HCT116 (cell line): ENCODE measurements around the gene FTSJ3. TPM values are rescaled to one million over a fixed set of nuclear protein-coding genes. Genes with fewer than 3 reads are reported as not detected.

Experiments used
- ATAC-seq: fragments of 200-7000 bp; cut with Tn5 transposase; 2 replicates; pipeline ENCODE4 v1.9.1; 2020; ENCODE audit warnings: mild to moderate bottlenecking, moderate library complexity
- BruUV-seq: library from RNA; stranded (reverse); fragments of 400-500 nt; replicated peaks from 2 replicates; lab custom pipeline; 2021; lab: Mats Ljungman, UMichigan
- CTCF ChIA-PET: fragments of 300-600 bp; sonication (Branson Sonifier 250); formaldehyde crosslinking; loops from one replicate; lab custom pipeline; 2021; ENCODE audit warnings: antibody characterized with exemption; lab: Charles Lee
- POLR2A ChIA-PET: fragments of 300-600, 350-600 bp; sonication (Branson Sonifier 250); formaldehyde crosslinking; loops from one replicate; lab custom pipeline; 2021; ENCODE audit warnings: antibody characterized with exemption; lab: Charles Lee
- RAD21 ChIA-PET, 2 experiments: fragments of 300-600 bp; sonication (Branson Sonifier 250); formaldehyde crosslinking; loops; one replicate each; lab custom pipeline; 2023; ENCODE audit warnings: low total read pairs in 2 of 2; ENCODE audit not compliant: uncharacterized antibody in 2 of 2, unreplicated experiment in 2 of 2, low non-redundant PET in 1 of 2; lab: Charles Lee
- DNase-seq: peaks from one replicate; pipeline ENCODE4 v3.0.0-alpha.2; 2010; ENCODE audit warnings: low read depth, low spot score
- H2AFZ ChIP-seq: fragments of 200-600 bp; shearing (Covaris generic), sonication (generic); 2 replicates; pipeline ENCODE4 v1.6.1; 2017; ENCODE audit warnings: low read depth, mixed run types, mixed read lengths, antibody characterized with exemption, low read length; ENCODE audit not compliant: poor library complexity, severe bottlenecking
- H3K27ac ChIP-seq: 2 replicates; pipeline ENCODE4 v1.5.1; 2012; ENCODE audit warnings: low read depth, low read length
- H3K27me3 ChIP-seq: fragments of 200-600 bp; sonication (generic); 2 replicates; pipeline ENCODE4 v1.6.1; 2016; ENCODE audit warnings: mixed run types, low read length, mixed read lengths; ENCODE audit not compliant: insufficient read depth
- H3K36me3 ChIP-seq, 2 experiments: fragments of 200-500 bp in 1 of 2; fragments of 200-600 bp in 1 of 2; sonication (Bioruptor generic) in 1 of 2; sonication (generic) in 1 of 2; 2 replicates each; pipeline versions ENCODE4 v1.5.1 to v1.6.1; 2014 to 2016; ENCODE audit warnings: low read length in 2 of 2, inconsistent platforms in 1 of 2, mixed read lengths in 1 of 2, mixed run types in 1 of 2; ENCODE audit not compliant: insufficient read depth in 2 of 2, control insufficient read depth in 1 of 2
- H3K4me1 ChIP-seq, 2 experiments: fragments of 200-600 bp in 1 of 2; sonication (generic) in 1 of 2; 2 replicates each; pipeline versions ENCODE4 v1.5.1 to v1.6.1; 2012 to 2017; ENCODE audit warnings: low read length in 2 of 2, inconsistent platforms in 1 of 2, mild to moderate bottlenecking in 1 of 2, mixed read lengths in 1 of 2, mixed run types in 1 of 2, moderate library complexity in 1 of 2; ENCODE audit not compliant: insufficient read depth in 2 of 2, control insufficient read depth in 1 of 2
- H3K4me2 ChIP-seq: fragments of 200-600 bp; sonication (generic); 2 replicates; pipeline ENCODE4 v1.6.1; 2017; ENCODE audit warnings: mixed run types, low read length, mixed read lengths
- H3K4me3 ChIP-seq, 2 experiments: fragments of 200-600 bp in 1 of 2; sonication (generic) in 1 of 2; replicated peaks in 1 of 2; 2 replicates each; pipeline ENCODE4 v1.5.1; 2011 to 2016; ENCODE audit warnings: low read length in 2 of 2, control low read depth in 1 of 2, low read depth in 1 of 2, mild to moderate bottlenecking in 1 of 2, mixed read lengths in 1 of 2, mixed run types in 1 of 2
- H3K79me2 ChIP-seq: fragments of 200-600 bp; sonication (generic); 2 replicates; pipeline ENCODE4 v1.6.1; 2017; ENCODE audit warnings: mild to moderate bottlenecking, mixed run types, low read length, moderate library complexity, mixed read lengths; ENCODE audit not compliant: insufficient read depth
- H3K9ac ChIP-seq: fragments of 200-600 bp; sonication (generic); 2 replicates; pipeline ENCODE4 v1.6.1; 2016; ENCODE audit warnings: low read length, mixed read lengths
- H3K9me2 ChIP-seq: fragments of 200-600 bp; sonication (generic), shearing (Covaris generic); 2 replicates; pipeline ENCODE4 v1.6.1; 2017; ENCODE audit warnings: mixed run types, mild to moderate bottlenecking, moderate library complexity; ENCODE audit not compliant: insufficient read depth
- H3K9me3 ChIP-seq, 2 experiments: fragments of 200-500 bp in 1 of 2; fragments of 200-600 bp in 1 of 2; sonication (Bioruptor generic) in 1 of 2; sonication (generic) in 1 of 2; 2 replicates each; pipeline ENCODE4 v1.6.1; 2014 to 2017; ENCODE audit warnings: low read length in 2 of 2, mixed read lengths in 2 of 2, inconsistent platforms in 1 of 2, low read depth in 1 of 2, mild to moderate bottlenecking in 1 of 2, mixed run types in 1 of 2, moderate library complexity in 1 of 2; ENCODE audit not compliant: control insufficient read depth in 1 of 2, insufficient read depth in 1 of 2
- H4K20me1 ChIP-seq: fragments of 200-600 bp; sonication (generic), shearing (Covaris generic); 2 replicates; pipeline ENCODE4 v1.6.1; 2017; ENCODE audit warnings: mixed run types, mild to moderate bottlenecking, moderate library complexity; ENCODE audit not compliant: insufficient read depth
- EGR1 ChIP-seq: IDR thresholded peaks from 2 replicates; pipeline ENCODE4 v1.6.1; 2012; ENCODE audit warnings: low read depth
- POLR2A ChIP-seq: IDR thresholded peaks from 2 replicates; pipeline ENCODE4 v1.7.0; 2011; ENCODE audit warnings: borderline replicate concordance; ENCODE audit not compliant: insufficient read depth, insufficient read length; ENCODE audit errors: extremely low read depth
- RAD21 ChIP-seq: IDR thresholded peaks from 2 replicates; pipeline ENCODE4 v1.6.1; 2012; ENCODE audit warnings: low read depth, mild to moderate bottlenecking
- SP1 ChIP-seq: IDR thresholded peaks from 2 replicates; pipeline ENCODE4 v1.6.1; 2012; ENCODE audit warnings: low read depth
- ZFX ChIP-seq: fragments of 450-650 bp; IDR thresholded peaks from 2 replicates; pipeline ENCODE4 v1.6.1; 2017
- ZNF274 ChIP-seq: fragments of 200-500 bp; sonication (Bioruptor generic); IDR thresholded peaks from 2 replicates; pipeline ENCODE4 v1.6.1; 2014; ENCODE audit warnings: mild to moderate bottlenecking, low read depth, low read length, inconsistent platforms
- intact Hi-C: fragments of 100-400 bp; cut with micrococcal nuclease; formaldehyde crosslinking; loops from 2 replicates; pipeline ENCODE4 v1.10.0; 2022
- total RNA-seq: library from RNA; stranded (reverse); gene quantifications from one replicate; pipeline ENCODE4 v1.2.1, GENCODE V29; 2021; ENCODE audit not compliant: unreplicated experiment
- TF ChIP-seq, protein P1 (sequence below), 3 experiments: fragments of 200-600 bp in 1 of 3; sonication (generic) in 1 of 3; IDR thresholded peaks in 2 of 3; conservative IDR thresholded peaks in 1 of 3; 2 replicates each; pipeline ENCODE4 v1.5.1; 2012 to 2017; ENCODE audit warnings: low read depth in 2 of 3, low read length in 2 of 3, antibody characterized with exemption in 1 of 3, borderline replicate concordance in 1 of 3, control low read depth in 1 of 3, mild to moderate bottlenecking in 1 of 3, mixed read lengths in 1 of 3, mixed run types in 1 of 3, moderate library complexity in 1 of 3; ENCODE audit not compliant: insufficient read depth in 1 of 3
- TF ChIP-seq, protein P2 (sequence below): IDR thresholded peaks from 2 replicates; pipeline ENCODE4 v1.6.1; 2012
- TF ChIP-seq, protein P3 (sequence below): IDR thresholded peaks from 2 replicates; pipeline ENCODE4 v1.6.1; 2012; ENCODE audit warnings: low read depth
- TF ChIP-seq, protein P4 (sequence below): IDR thresholded peaks from 2 replicates; pipeline ENCODE4 v1.6.1; 2011; ENCODE audit warnings: mild to moderate bottlenecking, low read length, moderate library complexity; ENCODE audit not compliant: insufficient replicate concordance; ENCODE audit errors: extremely low read depth

The FTSJ3 gene
- total RNA-seq, 1 experiment from 2014 or later = 70.9 TPM

DNA sequence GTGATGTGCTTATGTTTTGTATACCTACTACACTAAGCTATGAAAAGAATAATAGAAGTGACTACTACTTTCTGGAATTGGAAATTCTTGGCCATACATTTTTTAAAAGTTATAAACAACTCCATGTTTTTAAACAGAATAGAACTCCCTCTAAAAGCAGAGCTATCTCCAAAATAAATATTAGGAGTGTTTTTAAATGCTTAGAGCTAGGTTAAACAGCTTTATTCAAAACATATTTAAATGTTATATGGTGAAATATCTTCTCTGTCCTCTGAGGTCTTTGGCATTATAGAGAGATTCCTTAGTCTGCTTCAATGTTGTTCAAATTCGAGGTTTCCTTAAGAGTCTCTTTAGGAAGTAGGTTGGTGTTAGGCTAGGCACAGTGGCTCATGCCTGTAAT, 23.1 kb downstream of the FTSJ3 start:
- no peak overlapping the region for H3K4me2 ChIP-seq
- CTCF ChIA-PET = interaction anchor here (1.0 kb wide), 1 partner anchor 30 kb away, joined by 3 read pairs; no protein-coding TSS in a partner anchor
- H3K27ac ChIP-seq = no peak overlapping the region
- no peaks in the 10 kb centered on the region for H3K4me1 ChIP-seq
- H3K4me3 ChIP-seq = no peak overlapping the region
- DNase-seq (no peak), ATAC-seq (no peak)
- no peak overlapping the region for H2AFZ ChIP-seq
- peaks cover 76% of the 10 kb centered on the region for H3K79me2 ChIP-seq
- no peaks in the 10 kb centered on the region for H3K9me2 ChIP-seq
- 0 out of 2 replicates have a peak, but pooled peaks cover under 1% of the 10 kb centered on the region for H4K20me1 ChIP-seq
- POLR2A ChIA-PET = no interaction called here
- RAD21 ChIA-PET = no interaction called here
- no TSS peak for BruUV-seq
- H3K9me3 ChIP-seq = no peaks in the 10 kb centered on the region
- TF ChIP-seq, protein P1, sequence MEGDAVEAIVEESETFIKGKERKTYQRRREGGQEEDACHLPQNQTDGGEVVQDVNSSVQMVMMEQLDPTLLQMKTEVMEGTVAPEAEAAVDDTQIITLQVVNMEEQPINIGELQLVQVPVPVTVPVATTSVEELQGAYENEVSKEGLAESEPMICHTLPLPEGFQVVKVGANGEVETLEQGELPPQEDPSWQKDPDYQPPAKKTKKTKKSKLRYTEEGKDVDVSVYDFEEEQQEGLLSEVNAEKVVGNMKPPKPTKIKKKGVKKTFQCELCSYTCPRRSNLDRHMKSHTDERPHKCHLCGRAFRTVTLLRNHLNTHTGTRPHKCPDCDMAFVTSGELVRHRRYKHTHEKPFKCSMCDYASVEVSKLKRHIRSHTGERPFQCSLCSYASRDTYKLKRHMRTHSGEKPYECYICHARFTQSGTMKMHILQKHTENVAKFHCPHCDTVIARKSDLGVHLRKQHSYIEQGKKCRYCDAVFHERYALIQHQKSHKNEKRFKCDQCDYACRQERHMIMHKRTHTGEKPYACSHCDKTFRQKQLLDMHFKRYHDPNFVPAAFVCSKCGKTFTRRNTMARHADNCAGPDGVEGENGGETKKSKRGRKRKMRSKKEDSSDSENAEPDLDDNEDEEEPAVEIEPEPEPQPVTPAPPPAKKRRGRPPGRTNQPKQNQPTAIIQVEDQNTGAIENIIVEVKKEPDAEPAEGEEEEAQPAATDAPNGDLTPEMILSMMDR (IDR thresholded peaks at IDR 0.05 in 2 of 3, conservative IDR thresholded peaks at IDR 0.05 in 1 of 3; ENCODE audit: borderline replicate concordance in 1 of 3, insufficient read depth in 1 of 3, low read depth in 2 of 3, low read length in 2 of 3) = no peak
- TF ChIP-seq ZFX (no peak), RAD21 (no peak), SP1 (no peak), POLR2A (no peak), EGR1 (no peak), ZNF274 (no peak)
- TF ChIP-seq, protein P2, sequence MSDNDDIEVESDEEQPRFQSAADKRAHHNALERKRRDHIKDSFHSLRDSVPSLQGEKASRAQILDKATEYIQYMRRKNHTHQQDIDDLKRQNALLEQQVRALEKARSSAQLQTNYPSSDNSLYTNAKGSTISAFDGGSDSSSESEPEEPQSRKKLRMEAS = no peak
- TF ChIP-seq, protein P3, sequence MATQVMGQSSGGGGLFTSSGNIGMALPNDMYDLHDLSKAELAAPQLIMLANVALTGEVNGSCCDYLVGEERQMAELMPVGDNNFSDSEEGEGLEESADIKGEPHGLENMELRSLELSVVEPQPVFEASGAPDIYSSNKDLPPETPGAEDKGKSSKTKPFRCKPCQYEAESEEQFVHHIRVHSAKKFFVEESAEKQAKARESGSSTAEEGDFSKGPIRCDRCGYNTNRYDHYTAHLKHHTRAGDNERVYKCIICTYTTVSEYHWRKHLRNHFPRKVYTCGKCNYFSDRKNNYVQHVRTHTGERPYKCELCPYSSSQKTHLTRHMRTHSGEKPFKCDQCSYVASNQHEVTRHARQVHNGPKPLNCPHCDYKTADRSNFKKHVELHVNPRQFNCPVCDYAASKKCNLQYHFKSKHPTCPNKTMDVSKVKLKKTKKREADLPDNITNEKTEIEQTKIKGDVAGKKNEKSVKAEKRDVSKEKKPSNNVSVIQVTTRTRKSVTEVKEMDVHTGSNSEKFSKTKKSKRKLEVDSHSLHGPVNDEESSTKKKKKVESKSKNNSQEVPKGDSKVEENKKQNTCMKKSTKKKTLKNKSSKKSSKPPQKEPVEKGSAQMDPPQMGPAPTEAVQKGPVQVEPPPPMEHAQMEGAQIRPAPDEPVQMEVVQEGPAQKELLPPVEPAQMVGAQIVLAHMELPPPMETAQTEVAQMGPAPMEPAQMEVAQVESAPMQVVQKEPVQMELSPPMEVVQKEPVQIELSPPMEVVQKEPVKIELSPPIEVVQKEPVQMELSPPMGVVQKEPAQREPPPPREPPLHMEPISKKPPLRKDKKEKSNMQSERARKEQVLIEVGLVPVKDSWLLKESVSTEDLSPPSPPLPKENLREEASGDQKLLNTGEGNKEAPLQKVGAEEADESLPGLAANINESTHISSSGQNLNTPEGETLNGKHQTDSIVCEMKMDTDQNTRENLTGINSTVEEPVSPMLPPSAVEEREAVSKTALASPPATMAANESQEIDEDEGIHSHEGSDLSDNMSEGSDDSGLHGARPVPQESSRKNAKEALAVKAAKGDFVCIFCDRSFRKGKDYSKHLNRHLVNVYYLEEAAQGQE = no peak
- TF ChIP-seq, protein P4, sequence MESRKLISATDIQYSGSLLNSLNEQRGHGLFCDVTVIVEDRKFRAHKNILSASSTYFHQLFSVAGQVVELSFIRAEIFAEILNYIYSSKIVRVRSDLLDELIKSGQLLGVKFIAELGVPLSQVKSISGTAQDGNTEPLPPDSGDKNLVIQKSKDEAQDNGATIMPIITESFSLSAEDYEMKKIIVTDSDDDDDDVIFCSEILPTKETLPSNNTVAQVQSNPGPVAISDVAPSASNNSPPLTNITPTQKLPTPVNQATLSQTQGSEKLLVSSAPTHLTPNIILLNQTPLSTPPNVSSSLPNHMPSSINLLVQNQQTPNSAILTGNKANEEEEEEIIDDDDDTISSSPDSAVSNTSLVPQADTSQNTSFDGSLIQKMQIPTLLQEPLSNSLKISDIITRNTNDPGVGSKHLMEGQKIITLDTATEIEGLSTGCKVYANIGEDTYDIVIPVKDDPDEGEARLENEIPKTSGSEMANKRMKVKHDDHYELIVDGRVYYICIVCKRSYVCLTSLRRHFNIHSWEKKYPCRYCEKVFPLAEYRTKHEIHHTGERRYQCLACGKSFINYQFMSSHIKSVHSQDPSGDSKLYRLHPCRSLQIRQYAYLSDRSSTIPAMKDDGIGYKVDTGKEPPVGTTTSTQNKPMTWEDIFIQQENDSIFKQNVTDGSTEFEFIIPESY = no peak
- H3K9ac ChIP-seq = no peak overlapping the region
- no peaks in the 10 kb centered on the region for H3K27me3 ChIP-seq
- intact Hi-C loops = no loop called here
- peaks cover 85 to 87% of the 10 kb centered on the region in 2 experiments for H3K36me3 ChIP-seq
